GM18909 (cell line): ENCODE measurements around the gene TOMM40L.
"Not testable (repeated sequence)": the region's sequence is repeated elsewhere in the genome, so short reads cannot be mapped to it uniquely, and the experiment has no call there.

Source experiments
- ATAC-seq: cut with Tn5 transposase; IDR thresholded peaks from one replicate; pipeline ENCODE4 v1.9.1; 2021; ENCODE audit warnings: mild to moderate bottlenecking; ENCODE audit not compliant: unreplicated experiment, poor library complexity

Gene TOMM40L

DNA sequence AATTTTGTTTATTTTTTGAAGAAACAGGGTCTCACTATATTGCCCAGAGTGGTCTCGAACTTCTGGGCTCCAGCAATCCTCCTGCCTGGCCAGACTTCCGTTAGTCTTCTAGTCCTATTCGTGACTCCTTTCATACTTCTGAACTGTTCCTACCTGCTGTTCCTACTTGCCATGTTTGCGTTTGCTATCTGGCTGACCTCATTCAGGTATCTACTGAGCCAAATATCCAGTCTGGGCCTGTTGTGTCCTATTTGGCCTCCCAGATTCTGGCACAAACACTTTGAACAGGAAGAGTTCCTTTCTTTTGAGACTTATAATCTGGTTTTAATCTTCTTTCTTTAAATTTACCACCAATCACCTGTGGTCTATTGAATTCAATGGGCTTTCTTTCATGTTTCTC lies 19.0 kb downstream of the TOMM40L start:
- no peak for ATAC-seq

DNA sequence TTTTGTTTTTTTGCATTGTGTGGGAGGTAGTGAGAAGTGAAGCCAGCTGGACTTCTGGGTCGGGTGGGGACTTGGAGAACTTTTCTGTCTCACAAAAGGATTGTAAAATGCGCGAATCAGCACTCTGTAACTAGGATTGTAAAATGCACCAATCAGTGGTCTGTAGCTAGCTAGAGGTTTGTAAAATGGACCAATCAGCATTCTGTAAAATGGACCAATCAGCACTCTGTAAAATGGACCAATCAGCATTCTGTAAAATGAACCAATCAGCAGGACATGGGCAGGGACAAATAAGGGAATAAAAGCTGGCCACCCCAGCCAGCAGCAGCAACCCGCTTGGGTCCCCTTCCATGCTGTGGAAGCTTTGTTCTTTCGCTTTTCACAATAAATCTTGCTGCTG lies 24.2 kb downstream of the TOMM40L start:
- ATAC-seq: not testable (repeated sequence)

DNA sequence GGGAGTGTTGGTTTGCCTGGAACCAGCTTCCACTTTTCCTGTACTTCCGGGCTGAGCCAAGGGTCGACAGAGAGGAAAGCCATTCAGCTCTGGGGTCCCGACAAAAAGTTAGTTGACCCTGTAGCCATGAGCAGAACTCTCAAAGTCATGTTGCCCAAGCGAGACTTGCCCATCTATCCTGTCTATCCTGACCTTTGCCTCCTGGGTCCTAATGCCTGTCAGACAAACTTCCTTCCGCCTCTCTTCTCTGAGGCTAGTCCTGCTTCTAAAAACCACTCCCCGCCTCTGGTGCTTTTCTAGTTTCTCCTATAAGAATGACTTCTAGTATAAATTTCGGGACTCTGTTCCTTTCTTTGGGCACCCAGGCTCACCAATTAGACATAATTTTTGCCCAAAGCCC lies 25.0 kb downstream of the TOMM40L start:
- ATAC-seq: no peak

DNA sequence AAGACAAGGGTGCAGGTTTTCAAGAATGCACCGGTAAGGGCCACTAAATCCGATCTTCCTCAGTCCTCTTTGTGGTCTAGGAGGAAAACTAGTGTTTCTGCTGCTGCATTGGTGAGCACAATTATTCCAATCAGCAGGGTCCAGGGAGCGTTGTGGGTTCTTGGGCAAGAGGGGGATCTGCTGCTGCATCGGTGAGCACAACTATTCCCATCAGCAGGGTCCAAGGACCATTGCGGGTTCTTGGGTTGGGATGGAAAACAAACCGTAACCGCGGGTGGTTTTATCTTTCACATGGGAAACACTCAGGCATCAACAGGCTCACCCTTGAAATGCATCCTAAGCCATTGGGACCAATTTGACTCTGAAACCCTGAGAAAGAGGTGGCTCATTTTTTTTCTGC lies 25.7 kb downstream of the TOMM40L start:
- no peak for ATAC-seq

DNA sequence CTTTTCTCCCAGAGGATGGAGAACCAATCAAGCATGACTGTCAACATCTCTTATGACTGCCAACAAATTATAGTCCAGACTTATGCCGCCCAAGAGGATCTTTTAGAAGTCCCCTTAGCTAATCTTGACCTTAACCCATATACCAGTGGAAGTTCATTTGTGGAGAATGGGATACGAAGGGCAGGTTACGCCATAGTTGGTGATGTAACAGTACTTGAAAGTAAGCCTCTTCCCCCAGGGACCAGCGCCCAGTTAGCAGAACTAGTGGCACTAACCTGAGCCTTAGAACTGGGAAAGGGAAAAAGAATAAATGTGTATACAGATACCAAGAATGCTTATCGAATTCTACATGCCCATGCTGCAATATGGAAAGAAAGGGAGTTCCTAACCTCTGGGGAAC lies 29.4 kb downstream of the TOMM40L start:
- not testable (repeated sequence) for ATAC-seq

DNA sequence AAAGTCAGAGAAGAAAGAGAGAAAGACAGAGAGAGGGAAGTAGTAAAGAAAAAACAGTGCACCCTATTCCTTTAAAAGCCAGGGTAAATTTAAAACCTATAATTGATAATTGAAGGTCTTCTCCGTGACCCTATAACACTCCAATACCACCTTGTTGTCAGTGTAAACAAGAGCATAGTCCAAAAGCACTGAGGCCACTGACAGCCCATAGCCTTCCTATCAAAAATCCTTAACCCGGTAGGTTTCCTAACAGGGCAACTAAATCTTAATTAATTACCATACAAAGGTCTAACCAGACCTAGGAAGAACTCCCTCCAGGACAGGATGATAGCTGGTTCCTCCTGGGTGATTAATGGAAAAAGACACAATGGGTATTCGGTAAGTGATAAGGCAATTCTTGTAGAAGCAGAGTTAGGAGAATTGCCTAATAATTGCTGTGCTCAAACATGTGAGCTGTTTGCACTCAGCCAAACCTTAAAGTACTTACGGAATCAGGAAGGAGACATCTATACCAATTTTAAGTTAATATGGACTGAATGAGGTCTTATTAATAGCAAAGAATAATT lies 30.2 kb downstream of the TOMM40L start:
- ATAC-seq: not testable (repeated sequence)

DNA sequence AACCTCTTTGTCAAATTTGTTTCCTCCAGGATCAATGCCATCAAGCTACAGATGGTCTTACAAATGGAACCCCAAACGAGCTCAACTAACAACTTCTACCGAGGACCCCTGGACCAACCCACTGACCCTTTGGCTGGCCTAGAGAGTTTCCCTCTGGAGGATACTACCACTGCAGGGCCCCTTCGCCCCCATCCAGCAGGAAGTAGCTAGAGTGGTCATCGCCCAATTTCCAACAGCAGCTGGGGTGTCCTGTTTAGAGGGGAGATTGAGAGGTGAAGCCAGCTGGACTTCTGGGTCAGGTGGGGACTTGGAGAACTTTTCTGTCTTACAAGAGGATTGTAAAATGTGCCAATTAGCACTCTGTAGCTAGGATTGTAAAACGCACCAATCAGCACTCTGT lies 31.2 kb downstream of the TOMM40L start:
- ATAC-seq: not testable (repeated sequence)

DNA sequence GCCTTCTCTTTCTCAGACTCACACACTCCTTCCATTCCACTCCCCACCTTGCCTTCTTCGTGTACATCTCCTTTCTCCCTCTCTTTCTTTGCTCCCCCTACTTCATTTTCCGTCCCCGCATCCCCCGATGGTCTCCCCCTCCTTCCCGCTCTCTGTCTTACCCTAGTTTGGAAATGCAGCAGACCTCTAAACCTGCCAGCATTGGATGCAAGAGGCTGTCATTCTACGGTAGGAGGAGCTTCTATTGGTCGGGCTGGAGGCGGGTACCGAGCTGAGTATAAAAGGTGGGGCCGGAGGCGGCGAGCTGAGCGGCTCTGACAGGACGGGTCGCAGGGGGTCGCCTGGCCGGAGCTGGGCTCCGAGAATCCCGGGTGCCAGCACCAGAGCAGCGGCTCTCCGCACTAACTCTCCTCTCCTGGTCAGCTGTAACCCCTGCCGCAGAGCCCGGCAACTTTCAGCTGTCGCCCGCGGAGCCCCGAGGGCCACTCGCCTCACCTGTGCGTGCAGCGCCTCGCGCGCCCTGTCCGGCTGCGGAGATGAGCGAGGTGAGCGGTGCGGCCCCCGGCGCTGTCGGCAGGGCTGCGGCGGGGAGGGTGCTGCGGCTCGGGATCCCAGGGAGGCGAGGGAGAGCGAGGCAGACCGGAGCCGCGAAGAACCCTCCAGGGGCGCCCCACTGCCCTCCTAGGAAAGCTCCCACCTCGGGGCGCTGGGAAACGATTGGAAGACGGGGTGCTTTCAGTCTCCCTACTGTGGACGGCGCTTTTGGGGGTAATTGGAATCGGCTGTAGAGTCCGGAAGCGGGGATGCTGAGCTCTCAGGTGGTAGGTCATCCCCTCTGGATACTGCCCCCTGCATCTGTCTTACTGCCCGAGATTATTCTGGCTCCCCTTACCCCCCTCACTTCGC lies 32.8 kb downstream of the TOMM40L start, which contains the start of gene PCP4L1:
TSS of gene PCP4L1 (plus strand) at position 307 of the 906 bp plus-strand sequence. CDS start at position 537, 230 bp downstream.
- no peak for ATAC-seq

DNA sequence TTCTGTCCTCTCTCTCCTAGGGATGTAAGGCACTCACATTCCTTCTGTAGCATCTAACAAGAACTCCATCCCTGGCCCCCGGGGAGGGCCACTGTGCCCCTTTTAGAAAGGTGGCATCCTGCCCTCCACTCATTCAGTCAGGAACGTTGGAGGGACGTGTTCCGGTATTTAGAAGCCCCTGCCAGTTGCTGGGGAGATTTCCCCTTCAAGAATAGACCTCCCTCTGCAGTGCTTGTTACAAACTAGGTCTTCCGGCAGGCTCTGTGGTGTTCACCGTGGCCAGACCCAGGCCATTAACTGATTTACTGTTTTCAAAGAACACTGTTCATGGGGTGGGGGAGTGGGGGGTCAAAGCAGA lies 33.5 kb downstream of the TOMM40L start:
- no peak for ATAC-seq

DNA sequence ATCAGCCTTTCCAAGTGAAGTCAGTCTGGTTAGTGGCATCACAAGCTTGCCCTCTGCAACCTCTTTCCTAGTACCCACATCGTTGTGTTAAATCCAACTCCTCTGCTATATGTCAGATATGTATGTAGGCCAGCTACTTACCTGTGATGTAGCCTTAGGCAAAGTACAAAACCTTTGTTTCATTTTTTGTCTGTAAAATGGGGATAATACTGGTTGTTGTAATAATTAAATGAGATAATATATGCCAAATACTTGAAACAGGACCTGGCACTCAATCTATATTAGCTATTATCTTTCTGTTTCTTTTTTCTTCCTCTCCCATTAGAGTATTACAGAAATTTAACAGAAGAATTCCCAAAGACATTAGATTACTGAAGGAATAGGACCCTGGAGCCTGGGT lies 33.9 kb downstream of the TOMM40L start:
- no peak for ATAC-seq

DNA sequence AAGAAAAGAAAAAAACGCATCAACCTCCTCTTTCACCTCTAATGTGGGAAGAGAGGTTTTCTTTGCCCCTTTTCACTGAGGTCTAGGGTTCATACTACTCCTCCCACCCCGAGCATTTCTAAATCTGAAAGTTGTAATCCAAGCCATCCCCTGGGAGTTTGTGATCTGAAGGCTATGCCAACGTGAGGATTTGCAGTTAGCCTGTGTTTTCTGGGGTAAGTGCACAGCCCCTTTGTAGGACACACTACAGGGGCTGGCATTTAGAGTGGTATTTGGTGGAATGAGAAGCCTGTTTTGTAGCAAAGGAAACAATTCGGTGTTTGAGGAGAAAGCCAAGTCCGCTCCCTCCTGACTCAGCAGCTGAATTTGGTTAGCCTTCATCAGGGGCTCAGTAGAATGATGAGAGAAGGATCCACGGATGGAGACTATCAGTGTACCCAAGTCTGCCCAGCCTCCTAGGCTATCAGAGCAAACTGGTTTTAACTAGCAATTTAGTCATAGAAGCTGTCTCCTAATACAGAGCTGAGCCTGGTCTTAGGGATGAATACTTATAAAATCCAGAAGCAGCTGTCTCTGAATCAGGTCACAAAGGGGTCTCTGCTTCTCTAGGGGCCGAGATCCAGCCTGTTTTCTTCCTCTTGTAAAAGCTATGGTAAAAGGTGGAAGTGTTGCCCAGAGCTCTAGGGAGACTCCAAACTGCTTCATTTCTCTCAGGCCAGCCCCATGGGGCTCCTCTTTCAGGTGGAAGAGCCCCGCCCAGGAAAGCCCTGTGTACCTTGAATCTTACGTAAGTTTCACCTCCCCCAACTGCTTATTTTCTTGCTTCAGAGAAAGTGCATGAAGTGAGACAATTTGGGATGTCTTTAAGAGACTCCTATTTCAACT lies 34.8 kb downstream of the TOMM40L start:
- peak; percentile 23 for ATAC-seq

DNA sequence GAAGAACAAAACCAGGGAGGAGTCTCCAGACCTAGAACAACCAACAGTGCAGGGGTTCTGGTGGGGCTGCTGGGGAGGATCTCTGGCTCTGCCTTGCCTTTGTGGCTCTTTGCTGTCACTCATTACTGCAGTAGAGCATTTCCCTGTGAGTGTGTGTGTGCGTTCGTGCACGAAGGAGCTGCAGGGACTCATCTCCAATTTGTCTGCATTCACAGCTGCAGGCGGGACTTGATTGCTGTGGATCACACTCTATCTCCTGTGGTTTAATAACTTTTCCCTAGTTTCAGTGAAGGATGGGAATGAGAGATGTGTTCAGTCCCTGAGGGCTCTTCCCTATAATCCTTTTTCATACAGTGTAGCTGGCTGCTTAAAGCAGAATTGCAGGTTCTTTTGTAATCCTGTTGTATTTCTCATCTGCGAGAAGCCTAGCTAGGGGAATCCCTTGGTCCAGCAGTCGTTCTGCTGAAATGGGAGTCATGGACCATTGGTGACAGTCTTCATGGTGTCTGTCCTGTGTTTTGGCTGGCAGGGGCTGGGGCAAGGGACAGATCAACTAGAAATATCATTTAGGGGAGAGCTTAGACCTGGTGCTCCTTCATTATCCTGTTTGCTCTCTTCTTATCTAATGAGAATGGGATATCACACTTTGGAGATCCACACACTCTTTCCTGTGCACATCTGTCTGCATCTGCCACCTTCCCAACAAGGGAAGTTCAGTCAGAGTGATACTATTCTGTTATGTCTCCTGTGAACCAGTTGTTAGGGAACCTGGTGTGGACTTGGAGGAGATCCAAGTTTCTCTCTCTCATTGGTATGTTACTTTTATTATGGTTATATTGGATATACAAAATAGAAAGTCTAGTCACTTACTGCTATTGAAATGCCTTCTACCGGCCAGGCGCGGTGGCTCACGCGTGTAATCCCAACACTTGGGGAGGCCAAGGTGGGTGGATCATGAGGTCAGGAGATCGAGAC lies 35.7 kb downstream of the TOMM40L start:
- peak; percentile 51 for ATAC-seq

DNA sequence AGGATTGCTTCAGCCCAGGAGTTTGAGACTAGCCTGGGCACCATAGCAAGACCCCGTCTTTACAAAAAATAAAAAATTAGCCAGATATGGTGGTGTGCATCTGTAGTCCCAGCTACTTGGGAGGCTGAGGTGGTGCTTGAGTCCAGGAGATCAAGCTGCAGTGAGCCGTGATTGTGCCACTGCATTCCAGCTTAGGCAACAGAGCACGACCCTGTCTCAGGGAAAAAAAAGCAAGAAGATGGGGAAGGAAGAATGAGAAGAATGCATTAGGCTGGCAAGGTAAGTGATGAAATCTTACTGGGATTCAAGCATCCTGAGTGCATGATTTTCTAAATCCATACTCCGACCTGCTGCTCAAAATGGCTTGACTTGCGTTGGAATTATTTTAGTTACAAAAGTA lies 39.4 kb downstream of the TOMM40L start:
- ATAC-seq: no peak

DNA sequence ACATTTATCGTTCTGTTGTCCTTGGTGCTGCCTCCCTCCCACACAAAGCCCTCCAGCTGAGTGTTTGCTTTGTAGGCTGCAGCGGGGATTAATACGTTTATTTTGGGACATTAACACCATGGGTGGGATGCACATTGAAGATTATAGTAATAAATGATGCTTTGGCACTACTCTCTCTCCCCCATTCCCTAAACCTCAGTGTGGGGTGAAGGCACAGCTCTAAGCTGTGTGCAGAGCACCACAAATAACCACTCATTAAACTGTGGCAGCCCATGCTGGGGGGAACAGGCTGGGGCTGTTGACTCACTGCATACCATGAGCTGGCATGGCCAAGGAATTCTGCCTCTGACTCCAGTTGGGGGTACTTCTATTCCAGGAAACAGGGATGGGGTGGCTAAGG lies 40.3 kb downstream of the TOMM40L start:
- ATAC-seq: no peak

DNA sequence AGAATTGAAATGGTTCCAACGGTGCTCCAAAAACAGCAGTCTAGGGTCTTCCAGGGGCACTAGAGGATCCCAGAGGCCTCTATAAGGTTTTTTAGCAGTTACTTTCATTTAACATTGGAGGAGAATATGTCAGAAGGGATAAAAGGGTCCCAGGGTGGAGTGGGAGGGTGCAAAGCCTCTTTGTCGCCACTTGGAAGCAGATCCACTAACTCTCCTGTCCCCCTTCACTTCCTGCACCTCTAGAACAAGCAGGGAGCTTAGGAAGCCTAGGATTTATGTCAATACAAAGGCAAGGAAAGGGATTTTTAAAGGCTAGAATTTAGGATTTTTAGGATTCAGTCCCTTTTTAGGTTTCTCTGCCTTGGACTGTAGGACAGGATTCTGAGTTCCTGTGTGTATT lies 41.0 kb downstream of the TOMM40L start:
- ATAC-seq: no peak

DNA sequence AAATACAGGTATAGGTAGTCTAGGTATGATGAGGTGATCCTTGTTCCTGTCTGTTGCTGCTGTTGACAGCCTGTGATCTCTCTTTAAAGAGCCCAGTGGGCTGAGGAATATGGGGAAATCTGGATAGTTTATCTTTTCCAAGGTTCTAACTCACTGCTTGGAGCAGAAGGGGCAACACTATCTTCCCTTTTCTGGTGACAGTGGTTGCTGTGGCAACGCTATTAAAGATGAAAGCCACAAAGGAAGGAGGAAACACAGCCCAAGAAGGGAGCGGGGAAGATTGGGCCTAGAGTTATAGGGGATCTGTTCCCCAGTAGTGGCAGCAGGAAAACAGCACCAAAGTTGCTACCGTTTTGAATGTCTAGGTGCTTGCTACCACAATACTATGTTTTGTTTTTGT lies 41.5 kb downstream of the TOMM40L start:
- no peak for ATAC-seq

DNA sequence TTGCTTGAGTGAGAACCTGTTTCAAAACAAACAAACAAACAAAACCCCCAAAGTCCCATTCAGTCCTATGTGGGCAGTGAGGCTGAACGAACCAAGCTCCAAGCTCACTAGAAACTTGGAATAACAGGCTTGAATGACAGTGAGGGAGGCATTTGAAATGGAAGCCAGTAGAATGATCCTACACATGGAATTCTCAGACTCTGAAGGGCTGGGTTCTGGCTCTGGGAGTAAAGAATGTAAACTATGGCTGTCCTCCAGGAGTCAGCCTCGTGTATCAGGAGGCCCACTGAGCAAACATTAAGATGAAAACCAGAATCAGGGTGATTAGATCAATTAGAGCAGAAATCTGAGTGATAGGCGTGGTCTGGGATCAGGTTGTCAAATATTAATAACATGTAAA lies 47.5 kb downstream of the TOMM40L start:
- ATAC-seq: no peak

DNA sequence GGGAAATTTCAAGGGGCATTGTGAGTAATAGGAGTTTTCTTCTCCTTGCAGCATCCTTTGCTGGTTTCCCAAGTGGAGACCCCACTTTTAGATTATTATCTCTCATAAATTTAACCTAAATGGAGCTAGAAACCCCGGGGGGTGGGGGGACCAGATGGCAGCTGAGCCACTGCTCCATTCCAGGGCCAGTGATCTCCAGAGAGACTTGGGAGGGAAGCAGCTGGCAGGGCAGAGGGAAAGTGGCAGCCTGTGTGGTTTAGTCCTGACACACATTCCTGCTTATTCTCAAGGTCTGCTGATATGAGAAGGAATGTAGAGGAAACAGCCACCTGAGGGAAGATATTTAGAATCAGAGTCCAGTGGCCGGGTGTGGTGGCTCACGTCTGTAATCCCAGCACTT lies 49.0 kb downstream of the TOMM40L start:
- no peak for ATAC-seq
